Pancreas (tissue), 10 donors: ENCODE results near the gene PTOV1. TPM values are rescaled to one million over a fixed set of nuclear protein-coding genes. Genes with fewer than 3 reads are reported as not detected.

Experiments
- ATAC-seq, 4 donors: fragments of 200-7000 bp; cut with Tn5 transposase; one replicate each; pipeline versions ENCODE4 v1.8.0 to v1.9.1; 2020; ENCODE audit warnings: mild to moderate bottlenecking in 4 of 4, moderate library complexity in 4 of 4
- DNase-seq, 6 donors: peaks; one replicate each; pipeline ENCODE4 v3.0.0-alpha.2; 2020
- FAIRE-seq: peaks from 2 replicates; lab custom pipeline; 2012; peaks lifted over from hg19 to GRCh38; lab: Jason Lieb, UNC
- H3K27ac ChIP-seq, 4 donors: fragments of 200-600 bp; sonication (generic); 1 replicate in 3 of 4; 2 replicates in 1 of 4; pipeline versions ENCODE4 v1.5.0 to v1.8.0; 2020
- H3K27me3 ChIP-seq, 4 donors: fragments of 200-600 bp; one replicate each; pipeline ENCODE4 v1.8.0; 2021
- H3K36me3 ChIP-seq, 3 donors: fragments of 200-600 bp; sonication (generic) in 1 of 3; one replicate each; pipeline versions ENCODE4 v1.5.0 to v1.8.0; 2020 to 2021
- H3K4me1 ChIP-seq, 3 donors: fragments of 200-600 bp; one replicate each; pipeline ENCODE4 v1.8.0; 2021
- H3K4me3 ChIP-seq, 4 donors: fragments of 200-600 bp; sonication (generic) in 2 of 4; one replicate each; pipeline versions ENCODE4 v1.5.0 to v1.8.0; 2020 to 2021
- H3K9me3 ChIP-seq, 4 donors: fragments of 200-600 bp; one replicate each; pipeline ENCODE4 v1.8.0; 2021
- CTCF ChIP-seq, 4 donors: fragments of 200-600 bp; sonication (generic) in 3 of 4; IDR thresholded peaks; one replicate each; pipeline versions ENCODE4 v1.5.0 to v1.8.0; 2021; ENCODE audit warnings: antibody characterized with exemption in 4 of 4
- WGBS, 2 donors: extraction: QIAGEN DNeasy Blood & Tissue Kit; methylation state at CpG; one replicate each; pipeline ENCODE4 v1.1.7; 2013; 5-methylcytosine and 5-hydroxymethylcytosine counted together
- intact Hi-C, 3 donors: fragments of 100-400 bp; cut with DNase I; formaldehyde crosslinking; loops; one replicate each; pipeline versions ENCODE4 v1.11.1 to v1.14.2; 2022
- polyA plus RNA-seq, 2 donors: library from polyadenylated mRNA; stranded (reverse); fragments of 200-250 nt; gene quantifications; one replicate each; pipeline ENCODE4 v1.2.3, GENCODE V29; 2013
- total RNA-seq, 6 donors: library from RNA; stranded (reverse); fragmentation: NEBNext Ultra II Directional in 4 of 6; extraction: Animal tissue kit (Norgen Biotek cat#: 25700) in 4 of 6; gene quantifications; one replicate each; pipeline versions ENCODE4 v1.2.1 to v1.2.4, GENCODE V29; 2021 to 2023
- donor health status: healthy with polysubstance abuse.
- donor health status: DM: no; HTN: no; CAD: no; lungs with moderate emphysema.
- donor health status: DM: no; HTN: no; CAD: no.
- donor health status: control.
- donor health status: control.
- donor health status: Bipolar disorder and iron deficiency.
- donor health status: DM: yes; HTN: yes; CAD: no.
- donor health status: DM: no; HTN: no; CAD: no.
- donor health status: DM: no; HTN: no; CAD: no.
- donor health status: DM: yes; HTN: yes; CAD: no.

PTOV1 gene
- total and polyA plus RNA-seq, 8 donors = 48.8 to 191 (median 76.0) TPM

- intact Hi-C loops = no loop called here
- TF ChIP-seq CTCF (IDR thresholded peaks at IDR 0.05) = no peak
- Histone ChIP-seq H3K4me3 (no peak overlapping the region), H3K9me3 (no peaks in the 10 kb centered on the region), H3K27ac (no peak overlapping the region), H3K27me3 (no peaks in the 10 kb centered on the region), H3K4me1 (peaks cover 0 to 3% (median 0%) of the 10 kb centered on the region in 3 donors), H3K36me3 (peaks cover 0 to 37% (median 10%) of the 10 kb centered on the region in 3 donors)
- no peak for ATAC-seq
- FAIRE-seq = no peak
- WGBS, 2 donors = 91 to 92% methylated on average over 18 of the region's 18 CpGs
- peak in 3 of 6 donors; percentile 45 to 79 (median 61) for DNase-seq
Measured at GRCh38 chr19:49856574-49857021, 5.6 kb downstream of the PTOV1 start.

GRCh38 chr19:49857061-49857837, 6.3 kb downstream of the PTOV1 start:
- H3K27me3 ChIP-seq = no peaks in the 10 kb centered on the region
- intact Hi-C loops = no loop called here
- peaks cover 0 to 3% (median 0%) of the 10 kb centered on the region in 3 donors for H3K4me1 ChIP-seq
- WGBS, 2 donors = 93% methylated on average over 26 of the region's 26 CpGs
- no peak overlapping the region for H3K4me3 ChIP-seq
- H3K27ac ChIP-seq = no peak overlapping the region
- ATAC-seq = no peak
- TF ChIP-seq CTCF (IDR thresholded peaks at IDR 0.05) = no peak
- FAIRE-seq = no peak
- no peaks in the 10 kb centered on the region for H3K9me3 ChIP-seq
- H3K36me3 ChIP-seq = peaks cover 0 to 38% (median 10%) of the 10 kb centered on the region in 3 donors
- DNase-seq = peak in 3 of 6 donors; percentile 52 to 79 (median 58)

DNA sequence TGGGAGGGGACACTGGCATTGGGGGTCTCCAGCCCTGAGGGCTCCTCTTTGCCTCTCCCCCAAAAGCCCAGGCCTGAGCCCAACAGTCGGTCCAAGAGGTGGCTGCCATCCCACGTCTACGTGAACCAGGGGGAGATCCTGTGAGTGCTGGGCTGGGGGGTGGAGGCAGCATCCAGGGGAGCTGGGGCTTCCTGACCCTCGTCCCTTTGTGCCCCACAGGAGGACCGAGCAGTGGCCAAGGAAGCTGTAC, 6.8 kb downstream of the PTOV1 start:
- H3K4me1 ChIP-seq = peaks cover 0 to under 1% (median 0%) of the 10 kb centered on the region in 3 donors
- no peaks in the 10 kb centered on the region for H3K27me3 ChIP-seq
- intact Hi-C loops = no loop called here
- no peak overlapping the region for H3K4me3 ChIP-seq
- peaks cover 0 to 38% (median 10%) of the 10 kb centered on the region in 3 donors for H3K36me3 ChIP-seq
- WGBS, 2 donors = 88 to 94% methylated on average over 5 of the region's 5 CpGs
- TF ChIP-seq CTCF (IDR thresholded peaks at IDR 0.05) = no peak
- no peaks in the 10 kb centered on the region for H3K9me3 ChIP-seq
- FAIRE-seq (no peak), ATAC-seq (no peak), DNase-seq (no peak)
- H3K27ac ChIP-seq = no peak overlapping the region

- no peak for TF ChIP-seq CTCF (IDR thresholded peaks at IDR 0.05)
- Histone ChIP-seq H3K27ac (no peak overlapping the region), H3K36me3 (peaks cover 0 to 38% (median 10%) of the 10 kb centered on the region in 3 donors), H3K9me3 (no peaks in the 10 kb centered on the region), H3K27me3 (no peaks in the 10 kb centered on the region), H3K4me3 (no peak overlapping the region), H3K4me1 (no peaks in the 10 kb centered on the region)
- FAIRE-seq (no peak), DNase-seq (peak in 2 of 6 donors; percentile 47 to 84), ATAC-seq (peak in 1 of 4 donors; percentile 0)
- 91% methylated on average over 34 to 37 of the region's 37 CpGs for WGBS, 2 donors
- intact Hi-C loops = no loop called here
Measured at GRCh38 chr19:49858088-49858985, 7.4 kb downstream of the PTOV1 start.
